KG1 (cell line): Measurements from ENCODE around the gene MBD6.

Experiments
- DNase-seq: peaks from one replicate; lab custom pipeline; 2025; lab: John Stamatoyannopoulos, UW

The MBD6 gene

GRCh38 chr12:57528176-57528575 is 5.6 kb downstream of the MBD6 start:
- no peak for DNase-seq

- DNase-seq, result no peak
Observed at GRCh38 chr12:57528831-57529555, 6.4 kb downstream of the MBD6 start.

GRCh38 chr12:57529831-57530230 is 7.2 kb downstream of the MBD6 start:
- DNase-seq, result no peak

- DNase-seq, result no peak
Observed at GRCh38 chr12:57530396-57531142, 7.9 kb downstream of the MBD6 start.

- DNase-seq, result no peak
Observed at GRCh38 chr12:57531836-57532235, 9.2 kb downstream of the MBD6 start.

- DNase-seq, result no peak
Observed at GRCh38 chr12:57533108-57533507, 10.5 kb downstream of the MBD6 start.

- DNase-seq, result no peak
Observed at GRCh38 chr12:57534250-57534649, 11.6 kb downstream of the MBD6 start.

- DNase-seq, result no peak
Observed at GRCh38 chr12:57534991-57535543, 12.4 kb downstream of the MBD6 start.

GRCh38 chr12:57535764-57536596 is 13.4 kb downstream of the MBD6 start:
- DNase-seq, result no peak

- no peak for DNase-seq
Observed at GRCh38 chr12:57536597-57536942, 13.9 kb downstream of the MBD6 start.

- DNase-seq, result no peak
Observed at GRCh38 chr12:57539134-57539768, 16.6 kb downstream of the MBD6 start.

- no peak for DNase-seq
Observed at GRCh38 chr12:57541001-57541400, 18.4 kb downstream of the MBD6 start.

- no peak for DNase-seq
Observed at GRCh38 chr12:57541717-57542116, 19.1 kb downstream of the MBD6 start.

- DNase-seq, result no peak
Observed at GRCh38 chr12:57543581-57543980, 21.0 kb downstream of the MBD6 start.

GRCh38 chr12:57545809-57546437 is 23.3 kb downstream of the MBD6 start:
- no peak for DNase-seq

- DNase-seq, result no peak
Observed at GRCh38 chr12:57546438-57547287, 24.0 kb downstream of the MBD6 start, which contains the start of gene DCTN2. TSS of gene DCTN2 (minus strand) at chr12:57547192. CDS start at chr12:57547063, 129 bp downstream.

- peak; percentile 54 for DNase-seq
Observed at GRCh38 chr12:57547288-57548012, 24.8 kb downstream of the MBD6 start.

- DNase-seq, result no peak
Observed at GRCh38 chr12:57548013-57548315, 25.3 kb downstream of the MBD6 start.

GRCh38 chr12:57548488-57548887 is 25.9 kb downstream of the MBD6 start:
- no peak for DNase-seq
